ENCODE data around the gene TNNC1. TPM values are rescaled to one million over a fixed set of nuclear protein-coding genes. Genes with fewer than 3 reads are reported as not detected.
A peak's percentile ranks its signal among the peaks of the same experiment; 100 is the strongest.

TNNC1 gene
- total and polyA plus RNA-seq, 4 donors, result 0.21 to 0.75 (median 0.35) TPM

DNA sequence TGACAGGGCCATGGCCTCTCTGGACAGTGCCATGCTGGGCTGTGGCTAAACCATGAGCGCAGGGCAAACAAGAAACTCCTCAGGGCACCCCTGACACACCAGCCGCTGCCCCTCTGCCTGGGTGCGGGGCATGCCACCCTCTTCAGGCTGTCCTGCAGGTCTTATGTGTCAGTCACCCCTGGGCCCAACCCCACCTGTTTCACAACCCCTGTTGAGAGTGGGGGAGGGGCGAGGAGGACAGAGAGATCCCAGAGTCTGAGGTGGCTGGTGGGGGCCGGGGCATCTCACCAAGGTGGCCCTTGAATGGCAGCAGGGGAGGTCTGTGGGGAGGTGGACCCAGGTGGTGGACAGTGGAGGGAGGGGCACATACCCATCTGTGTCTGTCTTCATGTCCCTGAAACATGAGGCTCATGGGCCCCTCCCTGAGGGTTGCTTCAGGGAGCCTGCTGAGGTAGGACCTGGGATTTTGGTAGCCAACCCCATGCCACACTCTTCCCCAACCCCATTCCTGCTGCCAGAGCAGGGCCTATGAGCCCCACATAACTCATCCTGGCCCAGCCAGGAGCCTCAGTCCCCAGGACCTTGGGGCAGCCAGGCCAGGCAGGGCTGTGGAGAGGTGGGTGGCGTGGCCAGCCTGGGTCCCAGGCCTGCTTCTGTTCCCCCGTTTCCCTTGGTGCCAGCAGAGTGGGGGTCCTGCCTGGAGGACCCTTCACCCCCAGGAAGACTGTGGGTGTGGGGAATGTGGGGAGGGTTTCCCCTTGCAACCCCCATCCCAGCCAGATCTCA lies 39.6 kb upstream of the TNNC1 start:
- Histone ChIP-seq H3K27me3 (ENCODE audit: control insufficient read depth in 4 of 4, insufficient read depth in 4 of 4, low read length in 3 of 4) (no peaks in the 10 kb centered on the region), H3K9ac (ENCODE audit: low read depth in 1 of 2, low read length in 2 of 2) (no peak overlapping the region), H3K4me1 (ENCODE audit: control insufficient read depth in 4 of 4, insufficient read depth in 4 of 4, low read length in 3 of 4) (peaks cover 0 to 17% (median 2%) of the 10 kb centered on the region in 4 donors), H3K9me3 (ENCODE audit: control insufficient read depth in 4 of 4, low read length in 3 of 4) (no peaks in the 10 kb centered on the region), H3K4me3 (ENCODE audit: low read depth in 1 of 3, low read length in 3 of 3) (no peak overlapping the region), H3K27ac (ENCODE audit: low read depth in 1 of 2, low read length in 2 of 2) (no peak overlapping the region), H3K36me3 (ENCODE audit: control insufficient read depth in 4 of 4, insufficient read depth in 3 of 4, low read depth in 1 of 4, low read length in 3 of 4) (peaks cover 13 to 37% (median 22%) of the 10 kb centered on the region in 4 donors)
- peak; percentile 46 for DNase-seq (ENCODE audit: low spot score)
- TF ChIP-seq, protein P1, sequence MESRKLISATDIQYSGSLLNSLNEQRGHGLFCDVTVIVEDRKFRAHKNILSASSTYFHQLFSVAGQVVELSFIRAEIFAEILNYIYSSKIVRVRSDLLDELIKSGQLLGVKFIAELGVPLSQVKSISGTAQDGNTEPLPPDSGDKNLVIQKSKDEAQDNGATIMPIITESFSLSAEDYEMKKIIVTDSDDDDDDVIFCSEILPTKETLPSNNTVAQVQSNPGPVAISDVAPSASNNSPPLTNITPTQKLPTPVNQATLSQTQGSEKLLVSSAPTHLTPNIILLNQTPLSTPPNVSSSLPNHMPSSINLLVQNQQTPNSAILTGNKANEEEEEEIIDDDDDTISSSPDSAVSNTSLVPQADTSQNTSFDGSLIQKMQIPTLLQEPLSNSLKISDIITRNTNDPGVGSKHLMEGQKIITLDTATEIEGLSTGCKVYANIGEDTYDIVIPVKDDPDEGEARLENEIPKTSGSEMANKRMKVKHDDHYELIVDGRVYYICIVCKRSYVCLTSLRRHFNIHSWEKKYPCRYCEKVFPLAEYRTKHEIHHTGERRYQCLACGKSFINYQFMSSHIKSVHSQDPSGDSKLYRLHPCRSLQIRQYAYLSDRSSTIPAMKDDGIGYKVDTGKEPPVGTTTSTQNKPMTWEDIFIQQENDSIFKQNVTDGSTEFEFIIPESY (IDR thresholded peaks at IDR 0.05), result no peak
- no peak for TF ChIP-seq FOXA1 (IDR thresholded peaks at IDR 0.05)
- no peak for TF ChIP-seq NR2F2 (IDR thresholded peaks at IDR 0.05)
- TF ChIP-seq HNF4A (conservative IDR thresholded peaks at IDR 0.05), result no peak
- TF ChIP-seq EGR1 (IDR thresholded peaks at IDR 0.05; ENCODE audit: low read depth in 2 of 2), result no peak
- no peak for TF ChIP-seq TAF1 (conservative IDR thresholded peaks at IDR 0.05)
- no peak for TF ChIP-seq SP1 (IDR thresholded peaks at IDR 0.05)
- TF ChIP-seq FOXA2 (IDR thresholded peaks at IDR 0.05), result no peak
- TF ChIP-seq, protein P2, sequence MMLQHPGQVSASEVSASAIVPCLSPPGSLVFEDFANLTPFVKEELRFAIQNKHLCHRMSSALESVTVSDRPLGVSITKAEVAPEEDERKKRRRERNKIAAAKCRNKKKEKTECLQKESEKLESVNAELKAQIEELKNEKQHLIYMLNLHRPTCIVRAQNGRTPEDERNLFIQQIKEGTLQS (IDR thresholded peaks at IDR 0.05), result no peak
- TF ChIP-seq GABPA (IDR thresholded peaks at IDR 0.05 in 1 of 2, conservative IDR thresholded peaks at IDR 0.05 in 1 of 2), result no peak
- TF ChIP-seq, protein P3, sequence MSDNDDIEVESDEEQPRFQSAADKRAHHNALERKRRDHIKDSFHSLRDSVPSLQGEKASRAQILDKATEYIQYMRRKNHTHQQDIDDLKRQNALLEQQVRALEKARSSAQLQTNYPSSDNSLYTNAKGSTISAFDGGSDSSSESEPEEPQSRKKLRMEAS (IDR thresholded peaks at IDR 0.05), result no peak
- no peak for TF ChIP-seq JUND (IDR thresholded peaks at IDR 0.05)
- no peak for TF ChIP-seq RXRA (IDR thresholded peaks at IDR 0.05)
- 97% methylated on average over 7 of the region's 7 CpGs for WGBS

DNA sequence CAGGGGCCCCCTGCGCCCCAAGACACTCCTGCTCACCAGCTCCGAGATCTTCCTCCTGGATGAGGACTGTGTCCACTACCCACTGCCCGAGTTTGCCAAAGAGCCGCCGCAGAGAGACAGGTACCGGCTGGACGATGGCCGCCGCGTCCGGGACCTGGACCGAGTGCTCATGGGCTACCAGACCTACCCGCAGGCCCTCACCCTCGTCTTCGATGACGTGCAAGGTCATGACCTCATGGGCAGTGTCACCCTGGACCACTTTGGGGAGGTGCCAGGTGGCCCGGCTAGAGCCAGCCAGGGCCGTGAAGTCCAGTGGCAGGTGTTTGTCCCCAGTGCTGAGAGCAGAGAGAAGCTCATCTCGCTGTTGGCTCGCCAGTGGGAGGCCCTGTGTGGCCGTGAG lies 38.2 kb upstream of the TNNC1 start:
- WGBS, result 94% methylated on average over 21 of the region's 21 CpGs
- DNase-seq (ENCODE audit: low spot score), result no peak
- Histone ChIP-seq H3K9me3 (ENCODE audit: control insufficient read depth in 4 of 4, low read length in 3 of 4) (no peaks in the 10 kb centered on the region), H3K36me3 (ENCODE audit: control insufficient read depth in 4 of 4, insufficient read depth in 3 of 4, low read depth in 1 of 4, low read length in 3 of 4) (peaks cover 13 to 51% (median 30%) of the 10 kb centered on the region in 4 donors), H3K27me3 (ENCODE audit: control insufficient read depth in 4 of 4, insufficient read depth in 4 of 4, low read length in 3 of 4) (no peaks in the 10 kb centered on the region), H3K27ac (ENCODE audit: low read depth in 1 of 2, low read length in 2 of 2) (no peak overlapping the region), H3K4me3 (ENCODE audit: low read depth in 1 of 3, low read length in 3 of 3) (no peak overlapping the region), H3K4me1 (ENCODE audit: control insufficient read depth in 4 of 4, insufficient read depth in 4 of 4, low read length in 3 of 4) (peaks cover 0 to 17% (median 2%) of the 10 kb centered on the region in 4 donors), H3K9ac (ENCODE audit: low read depth in 1 of 2, low read length in 2 of 2) (no peak overlapping the region)
- TF ChIP-seq, protein P2 (IDR thresholded peaks at IDR 0.05), result no peak
- TF ChIP-seq RXRA (IDR thresholded peaks at IDR 0.05) (no peak), HNF4A (conservative IDR thresholded peaks at IDR 0.05) (no peak)

DNA sequence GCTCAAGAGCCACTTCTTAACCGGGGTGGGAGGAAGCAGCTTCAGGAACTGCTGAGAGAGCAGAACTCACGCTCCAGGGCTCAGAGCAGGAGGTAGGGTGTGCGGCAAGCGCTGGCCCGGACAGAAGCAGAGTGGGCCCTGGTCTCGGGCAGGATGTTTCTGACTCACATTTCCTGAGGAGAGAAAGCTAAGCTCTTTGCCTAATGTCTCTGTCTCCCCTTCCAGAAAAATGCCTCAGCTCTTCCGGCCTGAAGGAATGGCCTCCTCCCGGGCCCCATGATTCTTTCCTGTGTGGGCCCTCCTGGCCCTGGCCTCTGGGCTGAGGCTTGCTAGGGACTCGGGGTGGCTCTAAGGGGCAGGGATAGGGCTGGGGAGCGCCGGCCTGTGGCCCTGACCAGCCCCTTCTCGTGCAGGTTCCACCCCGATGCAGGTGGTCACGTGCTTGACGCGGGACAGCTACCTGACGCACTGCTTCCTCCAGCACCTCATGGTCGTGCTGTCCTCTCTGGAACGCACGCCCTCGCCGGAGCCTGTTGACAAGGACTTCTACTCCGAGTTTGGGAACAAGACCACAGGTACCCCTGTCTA lies 37.2 kb upstream of the TNNC1 start:
- no peak overlapping the region for H3K9ac ChIP-seq (ENCODE audit: low read depth in 1 of 2, low read length in 2 of 2)
- no peaks in the 10 kb centered on the region for H3K9me3 ChIP-seq (ENCODE audit: control insufficient read depth in 4 of 4, low read length in 3 of 4)
- WGBS, result 82% methylated on average over 23 of the region's 23 CpGs
- peak overlapping the region in 1 of 2 donors; percentile 51 for H3K27ac ChIP-seq (ENCODE audit: low read depth in 1 of 2, low read length in 2 of 2)
- no peak overlapping the region for H3K4me3 ChIP-seq (ENCODE audit: low read depth in 1 of 3, low read length in 3 of 3)
- peaks cover 0 to 17% (median 2%) of the 10 kb centered on the region in 4 donors for H3K4me1 ChIP-seq (ENCODE audit: control insufficient read depth in 4 of 4, insufficient read depth in 4 of 4, low read length in 3 of 4)
- TF ChIP-seq NR2F2 (IDR thresholded peaks at IDR 0.05), result peak; percentile 20
- TF ChIP-seq EGR1 (IDR thresholded peaks at IDR 0.05; ENCODE audit: low read depth in 2 of 2), result peak in 1 of 2 donors; percentile 7
- no peak for TF ChIP-seq RXRA (IDR thresholded peaks at IDR 0.05)
- peak in 1 of 2 donors; percentile 15 for TF ChIP-seq RAD21 (IDR thresholded peaks at IDR 0.05)
- DNase-seq (ENCODE audit: low spot score), result no peak
- H3K27me3 ChIP-seq (ENCODE audit: control insufficient read depth in 4 of 4, insufficient read depth in 4 of 4, low read length in 3 of 4), result no peaks in the 10 kb centered on the region
- H3K36me3 ChIP-seq (ENCODE audit: control insufficient read depth in 4 of 4, insufficient read depth in 3 of 4, low read depth in 1 of 4, low read length in 3 of 4), result peaks cover 16 to 58% (median 33%) of the 10 kb centered on the region in 4 donors

Data from liver (tissue), 9 donors.